ENCODE measurements around the gene ZC3H10.
"Not testable (repeated sequence)": the region's sequence is repeated elsewhere in the genome, so short reads cannot be mapped to it uniquely, and the experiment has no call there.

The ZC3H10 gene

DNA sequence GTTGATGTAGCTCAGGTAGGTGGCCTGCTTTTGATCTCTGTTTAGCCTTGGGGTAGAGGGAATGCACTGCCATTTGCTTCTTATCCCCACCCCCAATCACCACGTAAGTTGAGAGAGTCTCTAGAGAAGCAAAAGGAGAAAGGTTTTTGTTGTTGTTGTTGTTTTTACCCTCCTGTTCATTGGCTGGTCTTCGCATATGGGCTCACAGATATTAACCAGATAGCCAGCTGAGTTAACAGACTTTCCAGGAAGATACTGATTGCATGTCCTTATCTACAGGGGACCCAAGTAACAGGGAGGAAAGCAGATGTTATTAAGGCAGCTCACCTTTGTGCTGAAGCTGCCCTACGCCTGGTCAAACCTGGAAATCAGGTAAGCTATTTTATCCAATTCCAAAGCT lies 10.8 kb upstream of the ZC3H10 start:
- DNase-seq (ENCODE audit: low read depth): no peak
- TF ChIP-seq, protein P1, sequence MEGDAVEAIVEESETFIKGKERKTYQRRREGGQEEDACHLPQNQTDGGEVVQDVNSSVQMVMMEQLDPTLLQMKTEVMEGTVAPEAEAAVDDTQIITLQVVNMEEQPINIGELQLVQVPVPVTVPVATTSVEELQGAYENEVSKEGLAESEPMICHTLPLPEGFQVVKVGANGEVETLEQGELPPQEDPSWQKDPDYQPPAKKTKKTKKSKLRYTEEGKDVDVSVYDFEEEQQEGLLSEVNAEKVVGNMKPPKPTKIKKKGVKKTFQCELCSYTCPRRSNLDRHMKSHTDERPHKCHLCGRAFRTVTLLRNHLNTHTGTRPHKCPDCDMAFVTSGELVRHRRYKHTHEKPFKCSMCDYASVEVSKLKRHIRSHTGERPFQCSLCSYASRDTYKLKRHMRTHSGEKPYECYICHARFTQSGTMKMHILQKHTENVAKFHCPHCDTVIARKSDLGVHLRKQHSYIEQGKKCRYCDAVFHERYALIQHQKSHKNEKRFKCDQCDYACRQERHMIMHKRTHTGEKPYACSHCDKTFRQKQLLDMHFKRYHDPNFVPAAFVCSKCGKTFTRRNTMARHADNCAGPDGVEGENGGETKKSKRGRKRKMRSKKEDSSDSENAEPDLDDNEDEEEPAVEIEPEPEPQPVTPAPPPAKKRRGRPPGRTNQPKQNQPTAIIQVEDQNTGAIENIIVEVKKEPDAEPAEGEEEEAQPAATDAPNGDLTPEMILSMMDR (conservative IDR thresholded peaks at IDR 0.05; ENCODE audit: control insufficient read depth, insufficient read depth, low read depth, low read length): no peak
- no peak overlapping the region for H3K4me3 ChIP-seq (ENCODE audit: control insufficient read depth, low read depth, low read length)

DNA sequence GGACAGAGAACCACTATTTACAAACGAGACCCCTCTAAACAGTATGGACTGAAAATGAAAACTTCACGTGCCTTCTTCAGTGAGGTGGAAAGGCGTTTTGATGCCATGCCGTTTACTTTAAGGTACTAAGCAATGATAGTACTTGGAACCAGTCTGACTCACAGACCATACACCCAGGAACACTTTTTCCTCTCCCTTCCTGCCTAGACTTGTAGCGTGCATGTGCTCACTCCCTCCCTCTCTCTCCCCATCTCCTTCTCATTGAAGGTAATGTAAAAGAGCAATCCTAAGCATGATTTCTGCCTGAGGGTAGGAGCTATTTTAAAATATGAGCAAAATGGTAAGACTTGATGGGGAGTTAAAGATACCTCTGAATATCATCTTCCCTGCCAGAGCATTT lies 7.5 kb upstream of the ZC3H10 start:
- DNase-seq (ENCODE audit: low read depth): no peak
- no peak overlapping the region for H3K4me3 ChIP-seq (ENCODE audit: control insufficient read depth, low read depth, low read length)
- TF ChIP-seq, protein P1 (conservative IDR thresholded peaks at IDR 0.05; ENCODE audit: control insufficient read depth, insufficient read depth, low read depth, low read length): no peak

DNA sequence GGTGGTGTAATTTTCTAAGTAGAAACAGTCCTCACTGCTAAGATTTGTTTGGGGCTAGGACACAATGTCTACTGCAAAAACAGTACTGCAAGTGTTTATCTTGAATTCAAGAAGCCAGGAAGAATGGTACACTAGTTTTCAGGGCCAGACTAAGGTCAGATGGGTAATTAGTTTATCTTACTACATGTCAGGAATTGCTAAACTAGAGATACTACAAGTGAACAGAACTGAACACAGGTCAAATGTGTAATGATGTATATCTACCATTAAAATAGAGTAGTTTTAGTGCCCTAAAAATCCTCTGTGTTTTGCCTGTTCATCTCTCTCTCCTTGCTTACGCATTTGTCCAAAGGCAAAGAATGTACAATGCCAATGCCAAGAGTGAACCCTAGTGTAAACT lies 4.0 kb upstream of the ZC3H10 start:
- no peak overlapping the region for H3K4me3 ChIP-seq (ENCODE audit: control insufficient read depth, low read depth, low read length)
- TF ChIP-seq, protein P1 (conservative IDR thresholded peaks at IDR 0.05; ENCODE audit: control insufficient read depth, insufficient read depth, low read depth, low read length): no peak
- DNase-seq (ENCODE audit: low read depth): no peak

DNA sequence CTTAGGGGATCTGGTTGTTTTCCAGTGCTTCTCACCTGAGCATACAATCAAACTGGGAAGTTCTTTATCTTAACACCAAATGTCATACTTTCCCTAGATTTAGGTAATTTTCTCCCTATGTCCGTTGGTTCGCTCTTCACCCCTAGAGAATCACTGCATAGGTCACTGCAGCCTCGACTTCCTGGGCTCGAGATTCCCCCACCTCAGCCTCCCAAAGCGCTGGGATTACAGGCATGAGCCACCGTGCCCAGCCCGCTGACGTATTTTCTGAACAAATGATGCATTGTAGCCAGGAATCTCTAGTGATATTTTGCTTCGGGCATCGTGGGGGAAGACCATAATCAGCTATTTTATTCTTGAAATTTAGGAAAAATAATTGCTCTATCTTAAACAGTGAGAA lies 2.7 kb upstream of the ZC3H10 start:
- DNase-seq (ENCODE audit: low read depth): peak; percentile 58
- peak overlapping the region; percentile 69 for H3K4me3 ChIP-seq (ENCODE audit: control insufficient read depth, low read depth, low read length)
- TF ChIP-seq, protein P1 (conservative IDR thresholded peaks at IDR 0.05; ENCODE audit: control insufficient read depth, insufficient read depth, low read depth, low read length): no peak

DNA sequence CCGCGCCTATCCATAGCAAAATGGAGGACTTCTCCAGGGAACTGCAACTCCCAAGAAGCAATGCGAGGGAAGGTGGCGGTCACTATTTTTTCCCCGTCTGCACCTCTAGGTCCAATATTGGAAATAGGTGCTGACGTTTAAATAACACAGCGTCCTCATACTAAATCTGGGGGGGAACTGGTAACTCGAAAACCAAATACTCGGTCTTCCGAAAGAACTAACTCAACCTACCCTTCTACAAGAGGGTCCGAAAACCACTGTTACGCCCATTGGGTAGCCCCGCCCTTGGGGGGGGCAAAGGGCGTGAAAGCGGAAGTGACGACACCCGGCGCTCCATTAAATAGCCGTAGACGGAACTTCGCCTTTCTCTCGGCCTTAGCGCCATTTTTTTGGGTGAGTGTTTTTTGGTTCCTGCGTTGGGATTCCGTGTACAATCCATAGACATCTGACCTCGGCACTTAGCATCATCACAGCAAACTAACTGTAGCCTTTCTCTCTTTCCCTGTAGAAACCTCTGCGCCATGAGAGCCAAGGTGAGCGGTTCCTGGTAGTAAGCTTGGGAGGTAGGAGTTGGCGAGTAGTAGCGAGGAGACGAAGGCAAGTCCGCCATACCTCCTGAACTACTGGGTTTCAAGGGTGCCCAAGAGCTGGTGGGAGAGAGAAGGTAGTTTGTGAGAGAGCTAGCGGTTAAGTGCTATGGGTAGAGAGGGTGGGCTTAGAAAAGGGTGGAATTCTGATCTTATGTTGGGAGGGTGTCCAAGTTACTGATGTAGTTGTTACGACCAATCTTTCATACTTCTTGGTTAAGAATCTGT lies 1.6 kb upstream of the ZC3H10 start, which contains the start of gene RPL41:
TSS of gene RPL41 (plus strand) at position 367 of the 815 bp plus-strand sequence.
- TF ChIP-seq, protein P1 (conservative IDR thresholded peaks at IDR 0.05; ENCODE audit: control insufficient read depth, insufficient read depth, low read depth, low read length): no peak

DNA sequence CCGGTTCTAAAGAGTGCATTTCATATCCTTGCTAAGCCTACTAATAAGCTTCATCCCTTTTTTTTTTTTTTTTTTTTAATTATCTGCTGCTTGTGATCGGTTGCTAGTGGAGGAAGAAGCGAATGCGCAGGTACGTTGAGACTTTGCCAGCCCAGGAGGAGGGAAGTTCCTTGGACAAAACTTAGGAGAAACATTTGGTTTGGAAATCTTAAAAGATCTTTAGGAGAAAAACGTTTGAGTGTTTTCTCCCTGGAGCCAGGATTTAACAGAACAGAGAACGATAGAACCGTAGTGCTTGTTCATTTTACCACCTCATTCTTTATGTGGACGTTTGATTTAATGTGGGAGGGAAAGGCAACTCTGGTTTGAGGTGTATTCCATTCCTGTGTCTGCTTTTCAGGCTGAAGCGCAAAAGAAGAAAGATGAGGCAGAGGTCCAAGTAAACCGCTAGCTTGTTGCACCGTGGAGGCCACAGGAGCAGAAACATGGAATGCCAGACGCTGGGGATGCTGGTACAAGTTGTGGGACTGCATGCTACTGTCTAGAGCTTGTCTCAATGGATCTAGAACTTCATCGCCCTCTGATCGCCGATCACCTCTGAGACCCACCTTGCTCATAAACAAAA lies 872 bp upstream of the ZC3H10 start:
- not testable (repeated sequence) for DNase-seq (ENCODE audit: low read depth)
- peak overlapping the region; percentile 86 for H3K4me3 ChIP-seq (ENCODE audit: control insufficient read depth, low read depth, low read length)

More for the DNA sequence above, 1.6 kb upstream of the ZC3H10 start, which contains the start of gene RPL41:
- peak within 1 kb of the TSS; percentile 69 for H3K4me3 ChIP-seq (ENCODE audit: control insufficient read depth, low read depth, low read length)
- peak; percentile 92 for DNase-seq (ENCODE audit: low read depth)

DNA sequence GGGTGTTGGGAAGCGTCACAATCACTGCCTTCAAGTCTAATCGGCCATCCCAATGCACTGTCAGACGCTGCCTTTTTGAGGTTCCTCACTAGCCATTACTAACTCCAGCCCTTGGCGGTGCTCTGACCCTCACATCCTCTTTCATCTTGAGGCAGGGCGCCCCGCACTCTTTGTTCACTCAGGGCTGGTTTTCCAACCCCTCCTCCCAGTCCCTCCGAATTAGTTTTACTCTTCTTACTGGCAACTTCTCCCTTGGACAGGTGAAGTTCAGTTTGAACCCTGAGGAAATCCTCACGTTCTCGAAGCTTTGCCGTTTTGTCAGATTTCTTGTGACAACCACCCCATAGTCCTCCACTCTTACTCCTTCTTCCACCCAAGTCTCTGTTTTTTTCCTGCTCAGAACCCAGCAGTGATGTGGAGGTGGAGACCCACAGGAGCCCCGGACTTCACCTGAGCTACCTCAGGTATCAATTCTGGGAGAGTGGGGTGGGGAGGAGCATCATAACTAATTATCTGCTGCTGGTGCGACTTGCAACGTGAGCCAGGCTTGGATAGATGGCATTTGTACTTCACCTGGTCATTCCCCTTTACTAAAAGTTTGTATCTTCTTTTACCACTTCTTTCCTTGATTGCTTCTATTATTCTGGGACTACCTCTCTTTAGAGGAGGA lies 757 bp downstream of the ZC3H10 start:
- TF ChIP-seq, protein P1 (conservative IDR thresholded peaks at IDR 0.05; ENCODE audit: control insufficient read depth, insufficient read depth, low read depth, low read length): no peak
- no peak for DNase-seq (ENCODE audit: low read depth)
- H3K4me3 ChIP-seq (ENCODE audit: control insufficient read depth, low read depth, low read length): peak overlapping the region; percentile 86

All from fibroblast of mammary gland (primary cell).